DND-41 (cell line): ENCODE measurements around the gene PRR29.

Experiments
- EZH2 ChIP-seq: IDR thresholded peaks from 3 replicates; pipeline ENCODE4 v1.6.1; 2012; ENCODE audit warnings: borderline replicate concordance, low read depth, mild to moderate bottlenecking, moderate library complexity, low read length, inconsistent platforms; ENCODE audit not compliant: severe bottlenecking
- TF ChIP-seq, protein P1 (sequence below): IDR thresholded peaks from 2 replicates; pipeline ENCODE4 v1.5.1; 2012; ENCODE audit warnings: borderline replicate concordance, low read length, moderate library complexity, mild to moderate bottlenecking; ENCODE audit not compliant: poor library complexity, severe bottlenecking; ENCODE audit errors: extremely low read depth

DNA sequence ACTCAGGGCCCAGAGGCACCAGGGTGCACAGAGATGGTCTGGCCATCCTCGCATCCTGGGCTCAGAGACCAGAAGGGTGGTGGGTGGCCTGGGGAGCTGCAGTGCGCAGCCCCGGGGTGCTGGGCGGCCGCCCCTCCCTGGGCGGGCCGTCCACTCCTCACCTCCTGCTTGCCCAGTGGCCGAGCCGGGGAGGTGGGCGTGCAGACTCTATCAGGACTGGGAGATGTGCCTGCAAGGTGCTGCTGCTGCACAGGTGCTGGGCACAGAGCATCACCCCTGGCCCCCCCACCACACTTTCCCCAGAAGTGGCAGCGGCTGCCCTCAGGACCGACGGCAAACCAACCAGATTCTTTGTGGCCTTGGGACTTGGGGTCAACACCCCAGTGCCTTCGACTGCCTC lies 25.4 kb upstream of the PRR29 start, which contains the start of gene SCN4A:
- TF ChIP-seq, protein P1, sequence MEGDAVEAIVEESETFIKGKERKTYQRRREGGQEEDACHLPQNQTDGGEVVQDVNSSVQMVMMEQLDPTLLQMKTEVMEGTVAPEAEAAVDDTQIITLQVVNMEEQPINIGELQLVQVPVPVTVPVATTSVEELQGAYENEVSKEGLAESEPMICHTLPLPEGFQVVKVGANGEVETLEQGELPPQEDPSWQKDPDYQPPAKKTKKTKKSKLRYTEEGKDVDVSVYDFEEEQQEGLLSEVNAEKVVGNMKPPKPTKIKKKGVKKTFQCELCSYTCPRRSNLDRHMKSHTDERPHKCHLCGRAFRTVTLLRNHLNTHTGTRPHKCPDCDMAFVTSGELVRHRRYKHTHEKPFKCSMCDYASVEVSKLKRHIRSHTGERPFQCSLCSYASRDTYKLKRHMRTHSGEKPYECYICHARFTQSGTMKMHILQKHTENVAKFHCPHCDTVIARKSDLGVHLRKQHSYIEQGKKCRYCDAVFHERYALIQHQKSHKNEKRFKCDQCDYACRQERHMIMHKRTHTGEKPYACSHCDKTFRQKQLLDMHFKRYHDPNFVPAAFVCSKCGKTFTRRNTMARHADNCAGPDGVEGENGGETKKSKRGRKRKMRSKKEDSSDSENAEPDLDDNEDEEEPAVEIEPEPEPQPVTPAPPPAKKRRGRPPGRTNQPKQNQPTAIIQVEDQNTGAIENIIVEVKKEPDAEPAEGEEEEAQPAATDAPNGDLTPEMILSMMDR, result no peak
- no peak for TF ChIP-seq EZH2
